ENCODE results near the gene HSFX2. TPM values are rescaled to one million over a fixed set of nuclear protein-coding genes. Genes with fewer than 3 reads are reported as not detected.
"Not testable (repeated sequence)": the region's sequence is repeated elsewhere in the genome, so short reads cannot be mapped to it uniquely, and the experiment has no call there.

HSFX2 gene
- total and polyA plus RNA-seq, 11 donors: 0.23 to 1.3 (median 0.82) TPM; not detected in 3

DNA sequence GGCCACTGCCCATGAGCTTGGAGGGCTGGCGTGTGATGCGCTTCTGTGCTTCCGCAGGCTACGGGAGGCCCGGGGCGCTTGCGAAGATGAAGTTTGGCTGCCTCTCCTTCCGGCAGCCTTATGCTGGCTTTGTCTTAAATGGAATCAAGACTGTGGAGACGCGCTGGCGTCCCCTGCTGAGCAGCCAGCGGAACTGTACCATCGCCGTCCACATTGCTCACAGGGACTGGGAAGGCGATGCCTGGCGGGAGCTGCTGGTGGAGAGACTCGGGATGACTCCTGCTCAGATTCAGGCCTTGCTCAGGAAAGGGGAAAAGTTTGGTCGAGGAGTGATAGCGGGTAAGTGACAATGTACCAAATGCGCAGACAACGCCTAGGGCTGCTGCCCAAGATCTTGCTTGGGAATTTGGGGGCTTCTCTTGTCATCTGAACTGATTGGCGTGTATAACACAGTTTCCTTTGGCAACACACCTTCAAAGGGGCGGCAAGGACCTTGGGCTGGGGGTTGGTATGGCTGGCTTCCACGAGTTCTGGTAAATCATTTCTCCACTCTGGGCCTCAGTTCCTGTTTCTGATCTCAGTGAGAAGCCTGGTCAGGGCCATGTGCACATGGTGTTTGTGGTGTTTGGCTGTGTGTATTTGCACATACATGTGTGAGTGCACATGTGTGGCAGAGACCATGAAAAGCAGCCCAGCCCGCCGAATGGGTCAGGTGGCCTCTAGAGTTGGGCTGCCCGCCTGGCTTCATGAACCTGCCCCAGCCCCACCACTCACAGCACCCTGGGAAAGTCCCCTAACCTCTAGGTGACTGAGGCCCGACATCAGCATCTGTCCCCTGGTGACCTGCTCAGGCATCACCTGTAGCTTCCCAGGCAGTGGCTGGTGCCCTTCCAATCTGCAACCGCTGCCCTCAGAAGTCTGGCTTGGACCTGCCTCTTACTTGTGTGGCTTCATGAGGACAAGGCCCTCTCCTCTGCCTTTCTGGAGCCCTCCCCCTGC is 49.3 kb downstream of the HSFX2 start:
- H3K27ac ChIP-seq, H3K4me3 ChIP-seq, H3K27me3 ChIP-seq, ATAC-seq, H3K36me3 ChIP-seq, H3K9me3 ChIP-seq, H3K4me1 ChIP-seq, DNase-seq: not testable (repeated sequence)
- TF ChIP-seq, protein P1, sequence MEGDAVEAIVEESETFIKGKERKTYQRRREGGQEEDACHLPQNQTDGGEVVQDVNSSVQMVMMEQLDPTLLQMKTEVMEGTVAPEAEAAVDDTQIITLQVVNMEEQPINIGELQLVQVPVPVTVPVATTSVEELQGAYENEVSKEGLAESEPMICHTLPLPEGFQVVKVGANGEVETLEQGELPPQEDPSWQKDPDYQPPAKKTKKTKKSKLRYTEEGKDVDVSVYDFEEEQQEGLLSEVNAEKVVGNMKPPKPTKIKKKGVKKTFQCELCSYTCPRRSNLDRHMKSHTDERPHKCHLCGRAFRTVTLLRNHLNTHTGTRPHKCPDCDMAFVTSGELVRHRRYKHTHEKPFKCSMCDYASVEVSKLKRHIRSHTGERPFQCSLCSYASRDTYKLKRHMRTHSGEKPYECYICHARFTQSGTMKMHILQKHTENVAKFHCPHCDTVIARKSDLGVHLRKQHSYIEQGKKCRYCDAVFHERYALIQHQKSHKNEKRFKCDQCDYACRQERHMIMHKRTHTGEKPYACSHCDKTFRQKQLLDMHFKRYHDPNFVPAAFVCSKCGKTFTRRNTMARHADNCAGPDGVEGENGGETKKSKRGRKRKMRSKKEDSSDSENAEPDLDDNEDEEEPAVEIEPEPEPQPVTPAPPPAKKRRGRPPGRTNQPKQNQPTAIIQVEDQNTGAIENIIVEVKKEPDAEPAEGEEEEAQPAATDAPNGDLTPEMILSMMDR (IDR thresholded peaks at IDR 0.05): peak in 1 of 12 donors; percentile 16
- WGBS, 4 donors: 71 to 80% (median 78%) methylated on average over 16 to 20 of the region's 29 CpGs
- intact Hi-C loops (cut with DNase I): loop anchor here in 1 of 10 donors (10.0 kb wide), 1 partner anchor 369 kb away; no protein-coding TSS in a partner anchor

Other genes starting within 250 kb of the HSFX2 start
- gene IDS, start 90.0 kb downstream of the HSFX2 start, total RNA-seq: 10 to 100 TPM; 57.4 to 83.9 (median 72.6) TPM
- gene IDS, start 90.0 kb downstream of the HSFX2 start, polyA plus RNA-seq: 10 to 100 TPM; 20.7 to 58.9 TPM
- 10 to 100 TPM; 15.8 to 35.9 (median 25.3) TPM for gene EOLA1, start 54.3 kb downstream of the HSFX2 start, total RNA-seq
- gene EOLA1, start 54.3 kb downstream of the HSFX2 start, polyA plus RNA-seq: 10 to 100 TPM; 24.6 to 45.6 TPM
- gene HSFX3, start 45.4 kb downstream of the HSFX2 start, total RNA-seq: under 1 TPM in 2 of 9 donors, not detected in 7; 0.32 to 0.49 TPM
- gene HSFX3, start 45.4 kb downstream of the HSFX2 start, polyA plus RNA-seq: under 1 TPM in 1 of 2 donors, not detected in 1; 0.23 TPM
- gene MAGEA9B, start 7.9 kb downstream of the HSFX2 start, total RNA-seq: not detected
- gene MAGEA9B, start 7.9 kb downstream of the HSFX2 start, polyA plus RNA-seq: not detected
- gene TMEM185A, start 36.5 kb upstream of the HSFX2 start, total RNA-seq: 10 to 100 TPM; 25.9 to 39.2 (median 33.9) TPM
- gene TMEM185A, start 36.5 kb upstream of the HSFX2 start, polyA plus RNA-seq: 10 to 100 TPM; 17.6 to 18.1 TPM
- not detected for gene MAGEA11, start 116.7 kb upstream of the HSFX2 start, total RNA-seq
- gene MAGEA11, start 116.7 kb upstream of the HSFX2 start, polyA plus RNA-seq: not detected
- gene HSFX1, start 178.8 kb upstream of the HSFX2 start, total RNA-seq: 1 to 10 TPM in 8 of 9 donors, under 1 TPM in 1; 0.94 to 3.3 (median 2.3) TPM
- gene HSFX1, start 178.8 kb upstream of the HSFX2 start, polyA plus RNA-seq: 1 to 10 TPM in 1 of 2 donors, under 1 TPM in 1; 0.73 to 1.6 TPM
- not detected for gene MAGEA9, start 186.6 kb upstream of the HSFX2 start, total RNA-seq
- not detected for gene MAGEA9, start 186.6 kb upstream of the HSFX2 start, polyA plus RNA-seq

Measured in heart left ventricle (tissue), 16 donors.